Bronchial epithelial cell (primary cell): ENCODE data around the gene DDAH2. TPM values are rescaled to one million over a fixed set of nuclear protein-coding genes. Genes with fewer than 3 reads are reported as not detected.
A peak's percentile ranks its signal among the peaks of the same experiment; 100 is the strongest.

Experiments
- DNase-seq: peaks from one replicate; pipeline ENCODE4 v3.0.0-alpha.2; 2010; ENCODE audit warnings: low read depth
- FAIRE-seq: peaks from 2 replicates; lab custom pipeline; 2011; peaks lifted over from hg19 to GRCh38; lab: Jason Lieb, UNC
- H3K27me3 ChIP-seq: 2 replicates; pipeline ENCODE4 v1.5.1; 2011; ENCODE audit warnings: low read length; ENCODE audit not compliant: control insufficient read depth, insufficient read depth
- H3K36me3 ChIP-seq: 2 replicates; pipeline ENCODE4 v1.5.1; 2011; ENCODE audit warnings: low read length; ENCODE audit not compliant: control insufficient read depth, insufficient read depth
- H3K4me3 ChIP-seq: 2 replicates; pipeline ENCODE4 v1.5.1; 2011; ENCODE audit warnings: mild to moderate bottlenecking, low read depth, low read length, control low read depth
- total RNA-seq: library from RNA; depleted of rRNA; stranded (reverse); fragments of >200 nt; gene quantifications from 2 replicates; pipeline ENCODE4 v1.2.1, GENCODE V29; 2014
- TF ChIP-seq, protein P1 (sequence below): IDR thresholded peaks from 2 replicates; pipeline ENCODE4 v1.5.1; 2011; ENCODE audit warnings: mild to moderate bottlenecking, moderate library complexity, low read length, control low read depth, inconsistent platforms; ENCODE audit not compliant: insufficient read depth, severe bottlenecking

Gene DDAH2
- total RNA-seq, 1 donor from 2014 or later: 14.5 TPM

DNA sequence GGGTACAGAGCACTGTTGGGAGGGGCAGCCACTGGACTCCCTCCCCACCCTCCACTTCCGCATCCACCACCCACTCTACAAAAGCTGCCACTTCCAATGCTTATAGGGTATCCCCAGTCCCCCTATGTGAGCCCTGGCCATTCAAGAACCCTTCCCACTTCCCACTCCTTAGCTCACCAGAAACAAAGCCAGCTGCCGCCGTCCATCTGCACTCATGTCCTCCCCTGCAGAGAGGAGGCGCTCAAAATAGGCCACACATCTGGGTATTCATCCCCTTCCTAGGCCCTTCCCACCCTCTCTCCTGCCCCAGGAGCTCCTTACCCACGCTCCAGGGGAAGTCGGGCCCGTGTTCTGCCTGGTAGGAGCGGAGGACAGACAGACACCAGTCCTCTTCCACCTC is 41.8 kb downstream of the DDAH2 start:
- FAIRE-seq (no peak), DNase-seq (no peak)
- H3K4me3 ChIP-seq: no peak overlapping the region
- H3K27me3 ChIP-seq: no peaks in the 10 kb centered on the region
- TF ChIP-seq, protein P1, sequence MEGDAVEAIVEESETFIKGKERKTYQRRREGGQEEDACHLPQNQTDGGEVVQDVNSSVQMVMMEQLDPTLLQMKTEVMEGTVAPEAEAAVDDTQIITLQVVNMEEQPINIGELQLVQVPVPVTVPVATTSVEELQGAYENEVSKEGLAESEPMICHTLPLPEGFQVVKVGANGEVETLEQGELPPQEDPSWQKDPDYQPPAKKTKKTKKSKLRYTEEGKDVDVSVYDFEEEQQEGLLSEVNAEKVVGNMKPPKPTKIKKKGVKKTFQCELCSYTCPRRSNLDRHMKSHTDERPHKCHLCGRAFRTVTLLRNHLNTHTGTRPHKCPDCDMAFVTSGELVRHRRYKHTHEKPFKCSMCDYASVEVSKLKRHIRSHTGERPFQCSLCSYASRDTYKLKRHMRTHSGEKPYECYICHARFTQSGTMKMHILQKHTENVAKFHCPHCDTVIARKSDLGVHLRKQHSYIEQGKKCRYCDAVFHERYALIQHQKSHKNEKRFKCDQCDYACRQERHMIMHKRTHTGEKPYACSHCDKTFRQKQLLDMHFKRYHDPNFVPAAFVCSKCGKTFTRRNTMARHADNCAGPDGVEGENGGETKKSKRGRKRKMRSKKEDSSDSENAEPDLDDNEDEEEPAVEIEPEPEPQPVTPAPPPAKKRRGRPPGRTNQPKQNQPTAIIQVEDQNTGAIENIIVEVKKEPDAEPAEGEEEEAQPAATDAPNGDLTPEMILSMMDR: no peak
- H3K36me3 ChIP-seq: peaks cover 26% of the 10 kb centered on the region

DNA sequence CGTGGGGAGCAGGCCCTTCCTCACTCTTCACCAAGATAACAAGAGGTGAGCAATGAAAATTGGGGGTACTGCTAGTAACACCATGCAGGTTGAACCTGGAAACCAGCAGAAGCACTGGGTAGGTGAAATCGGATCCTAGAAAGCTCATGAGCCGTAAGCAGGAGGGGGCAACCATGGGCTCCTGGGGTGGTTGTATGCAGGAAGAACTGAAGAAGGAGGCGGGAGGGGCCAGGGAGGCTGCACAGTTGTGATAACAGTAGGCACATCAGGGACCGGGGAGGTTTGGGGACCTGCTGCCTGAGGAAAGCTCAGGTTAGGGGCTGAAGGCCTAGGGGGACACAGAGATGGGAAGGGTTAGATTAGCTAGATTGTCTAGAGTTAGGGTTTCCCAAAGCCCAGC is 42.6 kb downstream of the DDAH2 start:
- H3K27me3 ChIP-seq: no peaks in the 10 kb centered on the region
- DNase-seq (no peak), FAIRE-seq (no peak)
- H3K36me3 ChIP-seq: peaks cover 24% of the 10 kb centered on the region
- TF ChIP-seq, protein P1: no peak
- H3K4me3 ChIP-seq: no peak overlapping the region

DNA sequence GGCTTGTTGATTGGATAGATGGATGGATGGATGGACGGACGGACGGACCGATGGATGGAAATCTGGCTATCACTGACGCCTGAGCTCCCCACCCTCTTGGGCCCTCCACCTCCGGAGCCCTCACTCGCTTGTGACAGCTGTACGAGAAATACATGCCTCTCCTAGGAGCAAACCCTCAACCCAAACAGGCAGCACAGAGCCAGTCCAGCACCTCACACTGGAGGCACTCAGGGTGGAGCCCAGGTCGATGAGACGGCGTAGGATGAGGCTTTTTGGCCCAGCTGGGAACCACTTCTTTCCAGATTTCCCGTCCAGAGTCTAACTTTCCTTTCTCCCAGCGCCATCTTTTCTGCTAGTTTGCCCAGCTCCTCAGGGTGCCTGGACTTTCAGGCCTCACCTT is 45.5 kb downstream of the DDAH2 start:
- FAIRE-seq (no peak), DNase-seq (no peak)
- peaks cover 11% of the 10 kb centered on the region for H3K36me3 ChIP-seq
- no peak overlapping the region for H3K4me3 ChIP-seq
- H3K27me3 ChIP-seq: no peaks in the 10 kb centered on the region
- TF ChIP-seq, protein P1: no peak

DNA sequence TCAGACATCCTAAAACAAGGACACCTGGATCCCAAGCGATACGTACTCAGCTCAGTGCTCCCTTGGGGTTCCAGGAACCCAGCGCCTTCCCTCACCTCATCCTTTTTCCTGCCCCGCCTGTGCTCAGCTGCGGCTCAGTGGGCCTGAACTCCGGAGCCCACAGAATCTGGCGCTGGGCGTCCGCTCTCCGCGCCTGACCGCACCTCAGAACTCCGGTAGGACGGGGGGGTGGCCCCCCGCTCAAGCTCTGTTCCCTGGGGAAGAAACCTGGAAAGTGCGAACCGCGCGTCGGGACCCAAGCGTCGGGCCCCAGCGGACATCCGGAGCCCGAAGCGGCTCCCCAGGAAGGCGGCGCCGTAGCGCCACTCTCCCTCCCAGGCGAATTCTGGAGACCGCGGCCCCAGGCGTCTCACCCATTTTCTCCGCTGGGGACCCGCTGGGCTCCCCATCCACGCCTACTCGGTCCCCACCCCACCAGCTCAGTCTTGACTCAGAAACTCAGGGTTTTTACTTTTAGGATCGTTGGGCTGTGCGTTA is 47.9 kb downstream of the DDAH2 start:
- DNase-seq: peak; percentile 17
- no peak for FAIRE-seq
- Histone ChIP-seq H3K36me3 (no peaks in the 10 kb centered on the region), H3K4me3 (peak overlapping the region; percentile 35), H3K27me3 (no peaks in the 10 kb centered on the region)
- TF ChIP-seq, protein P1: peak; percentile 31

DNA sequence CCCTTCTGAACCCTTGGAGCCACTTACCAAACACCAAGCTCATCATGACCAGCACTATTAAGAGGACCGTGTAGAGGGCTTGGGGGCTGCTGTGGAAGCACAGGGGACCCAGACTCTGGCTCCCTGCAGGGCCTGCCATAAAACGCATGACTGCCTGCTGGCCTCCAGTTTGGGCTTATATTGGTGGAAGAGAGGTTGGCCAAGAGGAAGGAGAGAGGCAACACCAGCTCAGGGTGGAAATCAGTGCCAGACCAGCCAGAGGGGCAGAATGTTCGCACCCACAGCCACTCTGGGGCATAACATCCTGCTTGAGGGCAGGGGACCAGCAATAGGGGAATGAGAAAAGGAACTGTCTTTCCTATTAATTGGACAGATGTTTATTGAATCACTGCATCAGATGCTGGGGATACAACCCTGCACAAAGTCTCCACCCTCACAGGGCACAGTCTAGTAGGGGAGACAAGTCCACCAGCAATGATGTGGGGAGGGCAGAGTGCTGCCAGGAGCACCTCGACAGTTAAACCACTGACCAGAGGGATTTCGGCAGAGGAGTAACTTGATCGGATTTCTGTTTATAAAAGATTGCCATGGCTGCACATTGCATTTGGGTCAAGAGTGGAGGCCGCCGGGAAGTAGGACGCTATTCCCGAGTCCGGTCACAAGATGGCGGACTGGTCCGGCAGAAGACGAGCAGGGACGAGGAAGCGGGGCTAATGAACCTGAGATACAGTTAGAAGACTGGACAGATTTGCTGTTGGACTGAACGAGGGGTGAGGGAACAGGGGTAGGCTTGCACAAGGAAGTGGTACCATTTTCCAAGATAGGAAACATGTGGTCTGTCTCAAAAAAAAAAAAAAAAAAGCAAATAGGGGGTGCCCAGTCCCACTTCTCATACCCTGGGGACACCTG is 48.6 kb downstream of the DDAH2 start, which contains the start of gene LY6G5C:
TSS of gene LY6G5C (minus strand) at position 842 of the 909 bp plus-strand sequence. CDS start at position 148, 694 bp downstream.
- Histone ChIP-seq H3K36me3 (no peaks in the 10 kb centered on the region), H3K27me3 (no peaks in the 10 kb centered on the region), H3K4me3 (peak within 1 kb of the TSS; percentile 35)
- TF ChIP-seq, protein P1: peak; percentile 80
- FAIRE-seq: no peak
- DNase-seq: peak; percentile 72
